ENCODE data around the gene TMEM171. TPM values are rescaled to one million over a fixed set of nuclear protein-coding genes. Genes with fewer than 3 reads are reported as not detected.

TMEM171 gene
- 10 to 100 TPM in 1 of 2 donors, 1 to 10 TPM in 1; 8.6 to 31.6 TPM for total RNA-seq

GRCh38 chr5:73120222-73121118 is at the start of gene TMEM171:
TMEM171 (plus strand) TSS chr5:73120575; CDS start chr5:73123374, 2,799 bp downstream.

GRCh38 chr5:73172951-73173350 is 52.6 kb downstream of the TMEM171 start, which contains the start of gene TMEM174:
TMEM174 (plus strand) TSS chr5:73173193; CDS start chr5:73173244, 51 bp downstream.

Other genes with a start within 250 kb of the TMEM171 start
- 10 to 100 TPM in 1 of 2 donors, 1 to 10 TPM in 1; 9.3 to 13.7 TPM for gene FCHO2, start 164.5 kb upstream of the TMEM171 start, total RNA-seq
- gene TMEM174, start 52.6 kb downstream of the TMEM171 start, total RNA-seq = not detected

Measured in melanocyte of skin (primary cell).